ENCODE data around the gene NTSR1. TPM values are rescaled to one million over a fixed set of nuclear protein-coding genes. Genes with fewer than 3 reads are reported as not detected.

NTSR1 gene
- total RNA-seq, 1 experiment from 2014 or later: 15.9 TPM

- POLR2A ChIA-PET (ENCODE audit: low non-redundant PET): interaction anchor here (0.6 kb wide), 1 partner anchor 19 kb away, joined by 3 read pairs; no protein-coding TSS in a partner anchor
- no peaks in the 10 kb centered on the region for H3K9me3 ChIP-seq (ENCODE audit: low read depth, low read length, poor library complexity, severe bottlenecking)
- H3K27ac ChIP-seq (ENCODE audit: low read depth, low read length, poor library complexity, severe bottlenecking): peak overlapping the region; percentile 17
- DNase-seq (ENCODE audit: low spot score): no peak
- CTCF ChIA-PET: no interaction called here
- H3K4me1 ChIP-seq (ENCODE audit: insufficient read depth, low read length, poor library complexity, severe bottlenecking): peaks cover 53% of the 10 kb centered on the region
- intact Hi-C loops (cut with micrococcal nuclease; ENCODE audit: unreplicated experiment): no loop called here
- peaks cover 12% of the 10 kb centered on the region for H3K36me3 ChIP-seq (ENCODE audit: insufficient read depth, low read length, poor library complexity, severe bottlenecking)
- no peaks in the 10 kb centered on the region for H3K27me3 ChIP-seq (replicated peaks; ENCODE audit: insufficient read depth, low read depth, low read length, poor library complexity)
- TF ChIP-seq EZH2 (IDR thresholded peaks at IDR 0.05; ENCODE audit: borderline replicate concordance, low read depth, low read length, poor library complexity, severe bottlenecking): no peak
- no peak for TF ChIP-seq CTCF (conservative IDR thresholded peaks at IDR 0.05; ENCODE audit: low read depth, low read length)
- no peak overlapping the region for H3K4me3 ChIP-seq (ENCODE audit: low read depth, low read length, poor library complexity, severe bottlenecking)
- no TSS peak for BruUV-seq (replicated peaks)
Measured at GRCh38 chr20:62765432-62766070, 56.9 kb downstream of the NTSR1 start.

GRCh38 chr20:62766071-62766450 is 57.4 kb downstream of the NTSR1 start:
- no peak for DNase-seq (ENCODE audit: low spot score)
- no peaks in the 10 kb centered on the region for H3K9me3 ChIP-seq (ENCODE audit: low read depth, low read length, poor library complexity, severe bottlenecking)
- peaks cover 12% of the 10 kb centered on the region for H3K36me3 ChIP-seq (ENCODE audit: insufficient read depth, low read length, poor library complexity, severe bottlenecking)
- no peaks in the 10 kb centered on the region for H3K27me3 ChIP-seq (replicated peaks; ENCODE audit: insufficient read depth, low read depth, low read length, poor library complexity)
- intact Hi-C loops (cut with micrococcal nuclease; ENCODE audit: unreplicated experiment): no loop called here
- CTCF ChIA-PET: no interaction called here
- no peak for TF ChIP-seq CTCF (conservative IDR thresholded peaks at IDR 0.05; ENCODE audit: low read depth, low read length)
- TF ChIP-seq EZH2 (IDR thresholded peaks at IDR 0.05; ENCODE audit: borderline replicate concordance, low read depth, low read length, poor library complexity, severe bottlenecking): no peak
- BruUV-seq (replicated peaks): no TSS peak
- peak overlapping the region; percentile 17 for H3K27ac ChIP-seq (ENCODE audit: low read depth, low read length, poor library complexity, severe bottlenecking)
- POLR2A ChIA-PET (ENCODE audit: low non-redundant PET): no interaction called here
- peaks cover 53% of the 10 kb centered on the region for H3K4me1 ChIP-seq (ENCODE audit: insufficient read depth, low read length, poor library complexity, severe bottlenecking)
- no peak overlapping the region for H3K4me3 ChIP-seq (ENCODE audit: low read depth, low read length, poor library complexity, severe bottlenecking)

GRCh38 chr20:62766716-62767115 is 58.1 kb downstream of the NTSR1 start:
- peak; percentile 56 for DNase-seq (ENCODE audit: low spot score)
- ChIA-PET POLR2A (ENCODE audit: low non-redundant PET) (no interaction called here), CTCF (interaction anchor here (0.7 kb wide), 1 partner anchor 23 kb away, joined by 5 read pairs; no protein-coding TSS in a partner anchor)
- Histone ChIP-seq H3K27ac (ENCODE audit: low read depth, low read length, poor library complexity, severe bottlenecking) (peak overlapping the region; percentile 33), H3K27me3 (replicated peaks; ENCODE audit: insufficient read depth, low read depth, low read length, poor library complexity) (no peaks in the 10 kb centered on the region), H3K4me3 (ENCODE audit: low read depth, low read length, poor library complexity, severe bottlenecking) (no peak overlapping the region), H3K9me3 (ENCODE audit: low read depth, low read length, poor library complexity, severe bottlenecking) (no peaks in the 10 kb centered on the region), H3K4me1 (ENCODE audit: insufficient read depth, low read length, poor library complexity, severe bottlenecking) (peaks cover 54% of the 10 kb centered on the region), H3K36me3 (ENCODE audit: insufficient read depth, low read length, poor library complexity, severe bottlenecking) (peaks cover 12% of the 10 kb centered on the region)
- BruUV-seq (replicated peaks): no TSS peak
- TF ChIP-seq EZH2 (IDR thresholded peaks at IDR 0.05; ENCODE audit: borderline replicate concordance, low read depth, low read length, poor library complexity, severe bottlenecking): no peak
- no peak for TF ChIP-seq CTCF (conservative IDR thresholded peaks at IDR 0.05; ENCODE audit: low read depth, low read length)
- intact Hi-C loops (cut with micrococcal nuclease; ENCODE audit: unreplicated experiment): no loop called here
